Fibroblast of skin of left quadriceps (primary cell): ENCODE data around the gene CBX2.

Experiments used
- DNase-seq, 2 experiments: peaks; one replicate each; pipeline ENCODE4 v3.0.0-alpha.2; 2013; ENCODE audit warnings: low read depth in 2 of 2

CBX2 gene

GRCh38 chr17:79811868-79812352 lies 34.0 kb downstream of the CBX2 start:
- DNase-seq, result no peak

GRCh38 chr17:79812353-79813258 lies 34.7 kb downstream of the CBX2 start:
- DNase-seq, result no peak

- no peak for DNase-seq
Measured at GRCh38 chr17:79813297-79814126, 35.6 kb downstream of the CBX2 start.

- DNase-seq, result no peak
Measured at GRCh38 chr17:79814127-79814973, 36.4 kb downstream of the CBX2 start.

- DNase-seq, result no peak
Measured at GRCh38 chr17:79814974-79815835, 37.3 kb downstream of the CBX2 start.

GRCh38 chr17:79815836-79816461 lies 38.0 kb downstream of the CBX2 start:
- DNase-seq, result no peak

GRCh38 chr17:79818026-79818758 lies 40.2 kb downstream of the CBX2 start:
- no peak for DNase-seq

GRCh38 chr17:79819085-79819484 lies 41.1 kb downstream of the CBX2 start:
- DNase-seq, result no peak

GRCh38 chr17:79819534-79820276 lies 41.8 kb downstream of the CBX2 start:
- DNase-seq, result no peak

- DNase-seq, result no peak
Measured at GRCh38 chr17:79820959-79821330, 43.0 kb downstream of the CBX2 start.

GRCh38 chr17:79821331-79822095 lies 43.6 kb downstream of the CBX2 start:
- no peak for DNase-seq

GRCh38 chr17:79822583-79823124 lies 44.7 kb downstream of the CBX2 start:
- no peak for DNase-seq

- no peak for DNase-seq
Measured at GRCh38 chr17:79824234-79824633, 46.3 kb downstream of the CBX2 start.

GRCh38 chr17:79824893-79825579 lies 47.1 kb downstream of the CBX2 start:
- DNase-seq, result no peak

- DNase-seq, result no peak
Measured at GRCh38 chr17:79825580-79825921, 47.6 kb downstream of the CBX2 start.

- DNase-seq, result no peak
Measured at GRCh38 chr17:79826204-79826680, 48.3 kb downstream of the CBX2 start.
